Neural cell (in vitro differentiated cells): Measurements from ENCODE around the gene MCTP2.

Source experiments
- EP300 ChIP-seq: fragments of 450-650 bp; conservative IDR thresholded peaks from 2 replicates; pipeline ENCODE4 v1.6.1; 2014; ENCODE audit warnings: antibody characterized with exemption, mild to moderate bottlenecking, moderate library complexity; ENCODE audit not compliant: poor library complexity, severe bottlenecking
- TF ChIP-seq, protein P1 (sequence below): fragments of 450-650 bp; IDR thresholded peaks from 2 replicates; pipeline ENCODE4 v1.5.1; 2014; ENCODE audit warnings: antibody characterized with exemption, mild to moderate bottlenecking, moderate library complexity; ENCODE audit not compliant: poor library complexity, severe bottlenecking

GRCh38 chr15:94446441-94446840 is 215.1 kb downstream of the MCTP2 start:
- TF ChIP-seq, protein P1, sequence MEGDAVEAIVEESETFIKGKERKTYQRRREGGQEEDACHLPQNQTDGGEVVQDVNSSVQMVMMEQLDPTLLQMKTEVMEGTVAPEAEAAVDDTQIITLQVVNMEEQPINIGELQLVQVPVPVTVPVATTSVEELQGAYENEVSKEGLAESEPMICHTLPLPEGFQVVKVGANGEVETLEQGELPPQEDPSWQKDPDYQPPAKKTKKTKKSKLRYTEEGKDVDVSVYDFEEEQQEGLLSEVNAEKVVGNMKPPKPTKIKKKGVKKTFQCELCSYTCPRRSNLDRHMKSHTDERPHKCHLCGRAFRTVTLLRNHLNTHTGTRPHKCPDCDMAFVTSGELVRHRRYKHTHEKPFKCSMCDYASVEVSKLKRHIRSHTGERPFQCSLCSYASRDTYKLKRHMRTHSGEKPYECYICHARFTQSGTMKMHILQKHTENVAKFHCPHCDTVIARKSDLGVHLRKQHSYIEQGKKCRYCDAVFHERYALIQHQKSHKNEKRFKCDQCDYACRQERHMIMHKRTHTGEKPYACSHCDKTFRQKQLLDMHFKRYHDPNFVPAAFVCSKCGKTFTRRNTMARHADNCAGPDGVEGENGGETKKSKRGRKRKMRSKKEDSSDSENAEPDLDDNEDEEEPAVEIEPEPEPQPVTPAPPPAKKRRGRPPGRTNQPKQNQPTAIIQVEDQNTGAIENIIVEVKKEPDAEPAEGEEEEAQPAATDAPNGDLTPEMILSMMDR = no peak
- TF ChIP-seq EP300 = no peak
